ENCODE data around the gene EBF4. TPM values are rescaled to one million over a fixed set of nuclear protein-coding genes. Genes with fewer than 3 reads are reported as not detected.
A peak's percentile ranks its signal among the peaks of the same experiment; 100 is the strongest.
"Not testable (repeated sequence)": the region's sequence is repeated elsewhere in the genome, so short reads cannot be mapped to it uniquely, and the experiment has no call there.

Gene EBF4
- polyA plus RNA-seq, 3 donors, result 33.5 to 36.8 (median 35.2) TPM

DNA sequence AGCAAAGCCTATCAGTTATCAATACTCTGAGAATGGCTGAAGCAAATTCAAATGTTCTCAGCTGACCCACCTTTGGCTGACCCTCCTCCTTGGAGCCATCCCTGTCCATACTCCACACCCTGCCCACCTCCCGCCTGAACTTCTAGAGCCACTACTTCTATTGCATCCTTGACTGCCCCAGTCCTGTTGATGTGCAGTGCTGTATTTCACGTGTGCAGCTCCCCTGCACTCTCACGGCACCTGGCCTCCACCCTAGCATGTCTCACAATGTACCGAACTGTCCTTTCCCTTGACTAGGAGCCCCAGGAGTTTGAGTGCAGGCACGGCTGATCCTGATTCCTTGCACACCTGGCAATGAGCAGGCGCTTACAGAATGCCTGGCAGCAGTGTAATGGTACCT lies 100.9 kb downstream of the EBF4 start:
- DNase-seq, result no peak

DNA sequence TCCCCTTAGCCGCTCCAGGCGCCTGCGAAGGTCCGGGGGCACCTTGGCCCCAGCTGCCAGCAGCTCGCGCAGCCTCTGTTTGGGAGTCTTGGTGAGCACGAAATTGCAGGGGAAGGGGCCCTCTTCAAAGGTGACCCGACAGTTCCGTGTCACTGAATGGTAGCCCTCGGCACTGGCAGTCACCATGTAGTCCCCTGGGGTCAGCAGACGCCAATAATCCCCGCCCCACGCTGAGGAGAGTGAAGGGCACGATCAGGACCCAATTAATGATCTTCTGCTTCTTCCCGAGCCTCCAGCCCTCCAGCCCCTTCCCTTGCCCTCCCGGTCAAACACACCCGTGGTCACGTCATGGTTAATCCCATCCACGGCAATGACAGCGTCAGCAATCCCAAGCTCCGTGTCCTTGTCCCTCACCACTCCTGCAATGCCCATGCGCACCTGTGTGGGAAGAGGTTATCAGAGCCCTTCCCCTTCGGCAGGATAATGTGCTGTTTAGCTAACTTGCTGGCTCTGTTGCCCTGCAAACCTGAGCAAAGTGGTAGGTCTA lies 101.7 kb downstream of the EBF4 start:
- no peak for DNase-seq

DNA sequence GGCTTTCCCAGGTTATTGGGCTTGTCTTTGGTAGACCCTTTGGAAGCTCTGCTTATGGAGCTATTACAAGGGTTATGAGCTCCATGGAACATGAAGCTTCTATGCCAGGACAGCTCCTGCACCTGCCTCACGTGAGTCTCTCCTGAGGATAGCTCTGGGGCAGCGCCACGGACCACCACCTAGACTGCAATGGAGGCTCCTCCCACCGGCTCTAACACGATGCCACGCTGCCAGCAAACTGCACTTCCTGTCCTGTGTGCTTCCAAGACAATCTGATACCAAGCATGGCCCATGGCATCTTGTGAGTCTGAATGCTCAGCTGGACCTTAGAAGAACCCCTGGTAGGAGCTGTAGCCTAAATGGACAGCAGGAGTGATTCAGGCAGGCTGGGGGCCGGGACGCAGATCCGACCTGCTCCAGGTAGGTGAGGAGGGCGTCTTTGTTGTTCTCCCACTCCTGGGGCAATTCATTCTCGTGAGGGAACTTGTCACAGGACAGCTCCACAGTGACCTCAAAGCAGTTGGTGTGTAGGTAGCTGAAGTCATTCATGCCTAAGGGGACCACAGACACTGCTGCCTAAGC lies 102.4 kb downstream of the EBF4 start:
- no peak for DNase-seq

DNA sequence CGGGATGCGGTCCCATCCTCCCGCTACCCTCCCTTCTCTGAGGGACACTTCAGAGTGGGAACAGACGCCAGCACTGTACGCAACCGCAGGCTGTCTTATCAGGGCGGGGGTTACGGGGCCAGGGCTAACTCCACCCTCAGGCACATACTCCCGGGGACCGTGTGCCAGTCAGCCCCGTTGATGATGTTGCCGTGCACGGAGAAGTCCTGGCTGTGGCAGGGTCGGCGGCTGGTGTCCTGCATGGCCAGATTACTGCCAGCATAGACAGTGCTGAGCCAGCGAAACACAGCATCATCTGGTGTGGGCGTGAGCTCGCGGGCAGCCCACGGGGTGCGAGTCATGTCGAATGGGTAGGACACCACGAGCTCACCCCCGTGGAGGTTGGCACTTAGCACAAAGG lies 102.9 kb downstream of the EBF4 start:
- DNase-seq, result no peak

DNA sequence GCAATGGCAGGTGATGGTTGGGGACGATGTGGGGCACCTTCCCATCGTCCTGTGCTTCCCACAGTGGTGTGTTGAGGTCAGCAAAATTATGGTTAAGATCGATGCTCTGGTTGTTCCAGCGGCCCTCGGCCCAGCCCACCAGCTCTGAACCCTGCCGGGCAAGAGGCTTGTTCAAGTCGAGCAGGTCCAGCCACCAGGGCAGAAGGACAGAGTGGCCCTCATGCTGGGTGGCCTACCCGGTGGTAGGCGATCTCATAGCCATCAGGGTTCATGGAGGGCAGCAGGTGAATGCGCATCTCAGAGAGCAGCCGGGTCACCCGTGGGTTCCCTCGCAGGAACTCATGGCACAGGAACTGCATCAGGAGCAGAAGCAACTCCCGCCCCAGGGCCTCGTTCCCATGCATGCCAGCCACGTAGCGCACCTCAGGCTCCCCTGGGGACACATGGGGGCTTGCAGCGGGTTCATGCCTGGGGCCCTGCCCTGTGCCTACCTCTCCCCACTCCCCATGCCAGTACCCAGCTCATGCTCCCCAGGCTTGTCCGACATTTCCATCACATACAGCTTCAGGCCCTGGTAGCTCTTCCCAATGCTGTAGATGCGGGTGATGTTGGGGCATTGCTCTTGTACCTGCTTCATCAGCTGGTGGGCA lies 103.6 kb downstream of the EBF4 start:
- DNase-seq, result no peak

DNA sequence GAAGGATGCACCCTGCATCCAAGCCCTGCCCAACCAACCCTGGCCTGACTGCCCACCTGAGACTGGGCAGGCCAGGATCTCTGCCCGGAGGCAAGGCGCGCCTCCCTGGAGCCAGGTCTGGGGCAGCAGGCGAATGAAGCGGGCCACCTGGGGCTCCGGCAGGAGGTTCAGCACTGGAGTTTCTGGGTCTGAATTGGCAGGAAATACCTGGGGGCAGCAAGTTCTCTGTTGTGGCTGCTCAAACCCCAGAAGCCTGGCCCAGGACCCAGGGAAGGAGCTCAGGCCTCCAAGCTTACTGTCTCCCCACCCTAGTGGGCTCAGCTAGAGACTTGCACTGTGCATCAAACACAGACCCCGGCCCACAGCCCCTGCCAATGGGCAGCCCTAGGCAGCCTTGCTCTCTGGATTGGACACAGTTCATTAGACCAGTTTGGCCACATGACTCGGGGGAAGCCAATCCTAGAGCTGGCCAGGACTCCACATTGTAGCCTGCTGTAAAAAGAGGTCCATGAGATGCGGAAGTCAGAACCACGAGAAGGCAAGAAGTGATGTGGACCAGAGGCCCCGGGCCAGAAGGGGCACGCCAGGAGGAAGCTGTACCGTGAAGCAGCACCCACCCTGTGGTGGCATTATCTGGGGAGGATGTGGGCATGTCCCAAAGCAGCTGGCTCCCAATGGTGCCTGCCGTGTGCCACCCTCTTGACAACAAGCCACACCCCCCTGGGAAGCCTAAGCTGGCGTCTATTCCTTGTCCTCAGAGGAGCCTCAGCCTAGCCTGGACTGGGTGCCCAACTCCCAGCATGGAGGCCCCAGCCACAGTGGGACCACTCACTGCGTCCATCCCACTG lies 104.8 kb downstream of the EBF4 start:
- no peak for DNase-seq

DNA sequence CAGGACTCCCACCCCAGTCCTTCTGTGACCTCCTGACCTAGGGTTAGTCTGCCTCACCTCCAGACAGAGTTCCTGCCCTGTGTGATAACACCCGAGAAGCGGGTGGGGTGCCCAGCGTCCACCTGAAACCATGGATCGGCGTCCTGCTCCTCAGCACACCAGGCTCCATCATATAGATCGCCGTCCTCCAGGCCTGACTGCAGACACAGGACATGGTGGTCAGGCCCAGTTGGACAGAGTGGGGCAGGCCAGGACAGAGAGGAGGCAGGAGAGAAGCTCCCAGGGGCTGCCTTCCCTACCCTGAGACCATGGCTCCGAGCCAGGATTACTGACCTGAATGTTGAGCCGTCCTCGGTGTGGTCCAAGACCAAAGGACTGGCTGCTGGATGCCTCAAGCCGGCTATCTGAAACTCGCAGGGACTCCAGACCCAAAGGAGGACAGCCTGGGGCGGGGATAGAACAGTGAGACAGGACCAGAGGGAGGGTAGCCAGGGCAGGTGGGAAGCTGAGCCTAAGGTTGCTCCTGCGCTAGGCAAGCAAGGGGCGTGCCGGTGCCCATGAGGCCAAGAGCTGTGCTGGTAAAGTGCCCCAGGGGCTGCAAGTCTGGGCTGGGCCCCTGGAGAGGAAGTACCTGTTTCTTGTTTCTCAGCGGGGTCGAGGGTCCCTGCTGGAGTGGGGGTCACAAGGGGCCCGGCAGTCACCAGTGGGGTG lies 105.7 kb downstream of the EBF4 start:
- no peak for DNase-seq

DNA sequence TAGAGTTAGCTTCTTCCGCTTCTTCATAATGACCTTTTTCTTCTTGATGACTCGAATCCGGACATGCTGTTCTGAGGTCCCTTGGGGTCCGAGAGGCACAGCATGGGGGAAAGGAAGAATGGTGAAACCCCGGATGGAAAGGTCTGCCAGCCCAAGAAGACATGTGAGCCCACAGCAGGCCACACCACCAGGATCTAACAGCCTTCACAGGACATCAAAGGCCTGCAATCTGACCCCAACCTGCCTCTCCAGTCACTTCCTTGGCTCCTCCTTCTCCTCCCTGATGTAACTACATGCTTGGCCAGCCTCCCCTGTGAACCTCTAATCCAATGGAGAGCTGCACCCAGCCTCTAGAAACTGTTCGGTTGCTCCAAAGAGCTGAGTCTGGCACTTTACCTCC lies 106.2 kb downstream of the EBF4 start:
- DNase-seq, result peak; percentile 48

DNA sequence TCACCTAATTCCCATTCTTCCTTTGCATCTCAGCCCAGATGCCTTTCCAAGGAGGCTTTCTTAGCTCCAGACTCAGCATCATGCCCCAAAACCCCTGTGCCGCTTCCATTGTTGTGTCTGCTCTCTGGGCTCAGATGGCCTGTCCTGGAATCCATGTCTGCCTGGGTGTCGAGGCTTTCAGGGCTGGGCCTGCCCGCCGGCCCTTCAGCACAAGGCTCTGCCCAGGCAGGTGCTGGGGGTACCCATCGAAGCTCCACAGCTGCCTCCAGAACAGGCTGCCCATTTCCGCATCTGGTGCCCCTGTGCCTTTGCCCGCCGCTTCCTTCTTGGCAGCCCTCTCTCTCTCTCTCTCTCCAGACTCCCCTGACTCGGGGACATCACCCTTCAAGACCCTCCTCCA lies 106.7 kb downstream of the EBF4 start:
- no peak for DNase-seq

DNA sequence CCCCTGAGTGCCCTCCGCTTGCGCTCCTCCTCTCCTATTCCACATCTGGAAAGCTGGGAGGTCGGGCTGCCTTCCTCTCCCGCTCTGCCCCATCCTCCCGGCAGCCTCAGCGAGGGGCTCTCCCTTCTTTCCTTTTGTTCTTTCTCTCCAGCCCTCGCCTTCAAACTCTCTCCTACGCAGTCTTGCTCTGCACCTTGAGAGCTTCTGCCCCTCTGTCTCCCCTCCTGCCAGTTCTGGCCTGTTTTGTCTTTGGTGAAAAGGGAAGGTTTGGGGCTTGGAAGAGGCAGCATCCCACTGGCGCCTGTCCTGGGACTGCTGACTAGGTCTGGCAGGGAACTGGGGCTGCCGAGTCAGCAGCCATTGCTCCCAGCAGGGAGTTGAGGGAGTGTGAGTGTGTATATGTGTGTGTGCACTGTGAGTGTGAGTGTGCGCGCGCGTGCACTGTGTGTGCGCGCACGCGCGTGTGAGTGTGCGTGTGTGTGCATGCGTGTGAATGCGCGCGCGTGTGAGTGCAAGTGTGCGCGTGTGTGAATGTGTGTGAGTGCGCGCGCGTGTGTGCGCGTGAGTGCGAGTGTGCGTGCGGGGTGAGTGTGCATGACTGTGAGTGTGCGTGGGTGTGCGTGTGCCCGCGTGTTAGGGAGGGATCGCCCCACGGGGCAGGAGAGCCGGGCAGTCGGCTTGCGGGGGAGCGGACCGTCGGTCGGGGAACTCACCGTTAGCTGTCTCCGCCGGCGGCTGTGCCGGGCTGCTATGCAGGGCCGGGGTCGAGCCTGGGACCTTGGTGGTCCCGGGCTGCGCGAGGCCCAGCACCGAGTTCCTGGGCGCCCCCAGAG lies 107.3 kb downstream of the EBF4 start:
- DNase-seq, result no peak

DNA sequence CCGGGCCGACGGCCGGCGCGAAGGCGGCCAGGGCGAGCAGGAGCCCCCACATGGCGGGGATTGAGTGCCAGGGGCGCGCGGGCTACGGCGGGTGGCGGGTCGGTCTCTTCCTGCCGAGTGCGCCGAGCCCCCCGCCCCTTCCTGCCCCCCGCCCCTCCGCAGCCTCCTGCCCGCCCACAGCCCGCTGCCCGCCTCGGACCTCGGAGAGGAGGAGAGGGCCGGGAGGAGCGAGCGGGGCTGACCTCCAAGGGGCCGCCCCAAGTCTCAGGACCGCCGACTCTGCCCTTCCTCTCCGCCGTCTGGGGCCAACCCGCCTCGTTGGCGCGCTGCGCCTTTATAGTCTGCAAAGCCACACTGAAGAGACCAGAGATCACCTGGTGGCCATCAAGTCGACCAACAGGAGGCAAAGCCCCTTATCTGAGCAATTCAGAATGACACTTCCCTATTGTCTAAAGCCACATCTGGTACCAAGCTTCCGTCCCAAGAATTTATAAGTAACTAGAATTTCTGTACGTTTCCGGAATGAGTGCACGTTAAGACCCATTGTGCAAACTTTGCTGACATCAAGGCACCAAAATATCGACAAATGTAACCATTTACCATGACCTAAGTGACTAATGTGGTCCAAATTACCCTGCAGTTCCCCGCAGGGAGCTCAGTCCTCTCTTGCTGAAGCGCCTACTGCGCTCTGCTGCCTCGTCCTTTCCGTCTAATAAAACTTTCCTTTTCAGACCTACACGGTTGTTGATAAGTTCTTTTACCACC lies 108.1 kb downstream of the EBF4 start, which contains the start of gene CPXM1:
TSS of gene CPXM1 (minus strand) at position 107 of the 765 bp plus-strand sequence. CDS start at position 52, 55 bp downstream.
- peak; percentile 65 for DNase-seq

DNA sequence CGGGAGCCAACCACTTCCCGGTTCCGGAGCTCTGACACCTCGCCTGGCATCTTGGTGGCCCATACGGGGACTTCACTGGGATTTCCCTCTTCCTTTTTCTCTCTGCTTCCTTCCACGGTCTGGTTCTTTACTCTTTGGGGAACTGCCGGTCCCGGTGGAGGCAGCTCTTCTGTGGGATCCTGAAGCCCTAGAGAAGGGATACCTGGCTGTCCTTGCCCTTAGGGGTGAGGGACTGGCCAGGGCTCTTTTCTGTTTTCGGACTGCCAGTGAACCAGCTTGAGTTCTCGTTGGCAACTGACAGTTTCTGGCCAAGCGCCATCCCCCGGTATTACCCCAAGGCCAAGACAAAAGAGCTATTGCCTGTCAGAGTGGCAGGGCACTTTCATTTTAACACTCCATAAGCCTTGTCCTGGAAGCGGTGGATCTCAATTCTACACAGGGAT lies 108.7 kb downstream of the EBF4 start:
- DNase-seq, result no peak

DNA sequence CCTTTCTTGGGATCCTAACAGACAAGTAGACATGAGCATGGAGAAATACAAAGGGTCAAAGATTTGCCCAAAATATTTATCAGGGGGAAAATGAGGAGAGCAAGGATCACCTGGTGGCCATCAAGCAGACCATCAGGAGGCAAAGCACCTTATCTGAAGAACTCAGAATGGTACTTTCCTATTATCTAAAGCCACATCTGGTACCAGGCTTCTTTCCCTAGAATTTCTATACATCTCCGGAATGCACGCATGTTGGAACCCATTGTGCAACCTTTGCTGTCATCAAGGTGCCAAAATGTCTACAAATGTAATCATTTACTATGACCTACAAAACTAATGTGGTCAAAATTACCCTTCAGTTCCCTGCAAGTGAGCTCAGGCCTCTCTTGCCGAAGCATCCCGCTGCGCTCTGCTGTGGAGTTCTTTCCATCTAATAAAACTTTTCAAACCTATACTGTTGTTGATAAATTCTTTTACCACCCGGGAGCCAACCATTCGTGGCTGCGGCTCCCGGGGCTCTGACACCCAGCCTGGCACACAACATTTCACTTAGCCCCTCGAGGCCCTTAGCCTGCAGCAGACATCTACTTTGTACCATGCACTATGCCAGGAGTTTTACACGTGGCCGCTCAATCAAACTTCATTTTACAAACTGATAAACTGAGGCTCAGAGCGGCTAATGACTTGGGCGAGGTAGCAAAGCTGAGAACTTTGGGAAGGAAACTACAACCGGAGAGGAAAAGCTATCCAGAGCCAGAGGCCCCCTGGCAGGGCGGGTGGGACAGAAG lies 111.7 kb downstream of the EBF4 start:
- DNase-seq, result no peak

DNA sequence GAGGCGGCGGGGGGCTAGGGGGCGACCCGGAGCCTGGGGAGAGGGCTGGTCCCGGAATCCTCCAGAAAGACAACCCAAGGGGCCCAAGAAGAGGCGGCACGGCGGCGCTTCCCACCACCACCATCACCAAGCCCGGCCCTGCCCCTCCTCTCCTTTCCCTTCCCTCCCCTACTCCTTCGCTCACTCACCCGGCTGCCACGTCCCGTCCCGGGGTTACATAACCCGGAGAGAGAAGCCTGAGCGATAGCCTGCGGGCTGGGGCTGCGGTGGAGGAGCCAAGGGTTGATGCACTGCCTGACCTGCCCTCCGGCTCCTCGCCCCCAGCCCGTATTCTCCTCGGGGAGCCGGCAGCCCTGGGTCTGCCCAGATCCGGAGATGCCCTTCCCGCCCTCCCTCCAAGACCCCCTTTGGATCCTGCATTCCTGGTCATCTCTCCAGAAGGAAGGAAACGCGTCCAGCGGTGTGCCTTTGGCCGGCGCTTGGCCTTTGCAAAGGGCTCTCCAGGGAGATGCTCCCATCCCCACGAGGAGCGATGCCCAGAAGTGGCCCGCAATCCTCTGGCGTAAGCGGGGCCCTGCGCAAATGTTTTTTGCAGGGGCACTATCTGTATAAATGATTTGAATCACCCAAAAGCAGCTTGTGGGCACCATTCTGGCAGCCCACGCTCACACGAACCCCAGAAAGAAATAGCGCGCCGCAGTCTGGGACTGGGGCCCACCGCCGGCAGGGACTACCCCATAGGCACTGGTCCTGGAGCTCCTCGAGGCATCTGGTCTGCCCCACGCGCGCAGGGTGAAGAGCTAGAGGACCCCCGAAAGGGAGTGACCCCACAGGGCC lies 112.5 kb downstream of the EBF4 start:
- no peak for DNase-seq

DNA sequence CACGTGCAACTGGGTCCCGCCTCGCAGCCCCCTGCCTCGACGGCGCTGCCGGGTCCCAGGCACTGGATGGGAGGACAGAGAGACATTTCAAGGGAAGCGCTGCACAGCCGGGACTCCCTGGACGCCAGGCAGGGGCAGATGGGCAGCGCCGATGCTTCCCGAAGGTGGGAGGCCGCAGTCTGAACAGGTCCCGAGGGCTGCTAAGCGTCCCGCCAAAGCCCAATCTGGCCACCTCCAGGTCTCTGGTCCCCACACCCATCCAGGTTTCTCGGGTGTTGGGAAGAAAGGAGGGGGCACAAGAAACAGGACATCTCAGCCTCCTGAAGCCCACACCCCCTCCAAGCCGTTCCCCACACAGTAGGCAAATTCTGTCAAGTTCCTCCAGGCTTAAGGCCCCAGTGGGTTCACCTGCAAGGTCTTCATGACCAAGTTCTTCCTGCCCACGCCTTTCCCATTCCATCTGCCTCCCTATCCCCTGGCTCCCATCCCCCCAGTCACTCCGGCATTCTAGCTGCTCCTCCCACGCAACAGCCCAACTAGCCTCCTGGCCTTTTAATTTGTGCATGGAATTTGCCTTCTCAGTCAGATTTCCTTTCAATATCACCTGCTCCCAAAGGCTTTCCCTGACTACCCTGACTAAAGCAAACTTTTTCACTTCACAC lies 113.2 kb downstream of the EBF4 start:
- DNase-seq, result peak; percentile 74

DNA sequence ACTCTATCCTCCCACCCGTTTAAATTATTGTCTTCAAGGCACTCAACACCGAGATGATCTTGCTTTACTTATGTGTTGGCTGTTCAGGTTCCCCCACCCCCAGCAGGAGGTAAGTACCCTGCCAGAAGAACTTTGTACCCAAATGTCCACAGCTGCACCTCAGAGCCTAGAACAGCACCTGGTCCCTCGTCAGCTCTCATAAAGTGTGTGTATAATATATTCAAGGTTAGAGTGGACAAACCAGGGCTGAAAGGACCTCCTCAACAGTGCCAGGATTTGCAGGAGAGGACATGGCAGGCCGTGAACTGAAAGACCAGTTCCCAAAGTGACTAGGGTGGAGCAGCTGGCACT lies 113.7 kb downstream of the EBF4 start:
- DNase-seq, result no peak

DNA sequence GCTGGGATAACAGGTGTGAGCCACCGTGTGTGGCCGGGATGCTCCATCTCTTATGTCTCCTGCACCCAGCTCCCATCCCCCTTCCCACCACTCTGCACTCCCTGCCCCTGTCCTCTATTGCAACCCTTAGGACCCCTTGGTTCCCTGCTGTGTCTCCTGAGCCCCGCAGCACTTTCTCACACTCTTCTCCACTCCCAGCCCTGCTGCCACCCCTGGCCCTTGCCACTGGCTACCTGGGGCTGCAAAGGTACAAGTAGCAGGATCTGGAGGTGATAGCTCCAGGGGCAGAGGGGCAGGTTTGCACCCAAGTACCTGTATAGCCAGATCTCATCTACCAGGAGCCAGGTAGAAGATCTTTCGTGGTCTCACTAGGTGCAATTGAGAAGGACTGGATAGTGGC lies 114.4 kb downstream of the EBF4 start:
- DNase-seq, result no peak

DNA sequence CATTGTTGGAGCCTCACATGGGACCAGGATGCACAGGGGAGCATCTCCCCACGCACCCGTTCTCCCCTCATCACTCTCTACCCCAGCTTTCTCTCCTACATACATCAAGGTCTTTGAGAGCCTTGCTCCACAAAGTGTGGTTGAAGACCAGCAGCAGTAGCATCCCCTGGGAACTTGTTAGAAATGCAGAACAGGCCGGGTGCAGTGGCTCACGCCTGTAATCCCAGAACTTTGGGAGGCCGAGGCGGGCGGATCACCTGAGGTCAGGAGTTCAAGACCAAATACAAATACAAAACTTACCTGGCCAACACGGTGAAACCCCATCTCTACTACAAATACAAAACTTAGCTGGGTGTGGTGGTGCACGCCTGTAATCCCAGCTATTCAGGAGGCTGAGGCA lies 115.3 kb downstream of the EBF4 start:
- DNase-seq, result not testable (repeated sequence)
